OCI-LY7 (cell line): ENCODE results near the gene DYRK2. TPM values are rescaled to one million over a fixed set of nuclear protein-coding genes. Genes with fewer than 3 reads are reported as not detected.
A peak's percentile ranks its signal among the peaks of the same experiment; 100 is the strongest.

Experiments used
- BruUV-seq: library from RNA; stranded (reverse); fragments of 400-500 nt; replicated peaks from 2 replicates; lab custom pipeline; 2021; lab: Mats Ljungman, UMichigan
- CTCF ChIA-PET: fragments of 300-600 bp; sonication (Branson Sonifier 250); formaldehyde crosslinking; loops from one replicate; lab custom pipeline; 2022; ENCODE audit warnings: antibody characterized with exemption; ENCODE audit not compliant: unreplicated experiment; lab: Charles Lee
- POLR2A ChIA-PET: fragments of 300-600 bp; sonication (Branson Sonifier 250); formaldehyde crosslinking; loops from one replicate; lab custom pipeline; 2022; ENCODE audit warnings: antibody characterized with exemption; lab: Charles Lee
- DNase-seq: peaks from one replicate; pipeline ENCODE4 v3.0.0-alpha.2; 2015; ENCODE audit warnings: low spot score
- H2AFZ ChIP-seq: fragments of 200-600 bp; sonication (generic), shearing (Covaris generic); 2 replicates; pipeline ENCODE4 v1.6.1; 2014; ENCODE audit warnings: mild to moderate bottlenecking, antibody characterized with exemption, low read length, moderate library complexity
- H3K27ac ChIP-seq: fragments of 200-600 bp; sonication (generic); 2 replicates; pipeline ENCODE4 v1.5.1; 2014; ENCODE audit warnings: mixed run types, low read depth, mild to moderate bottlenecking, moderate library complexity, low read length, inconsistent platforms; ENCODE audit not compliant: poor library complexity, severe bottlenecking
- H3K36me3 ChIP-seq: fragments of 200-600 bp; sonication (generic); 2 replicates; pipeline ENCODE4 v1.6.1; 2014; ENCODE audit warnings: mild to moderate bottlenecking, antibody characterized with exemption, low read length, moderate library complexity, mixed read lengths; ENCODE audit not compliant: insufficient read depth
- H3K4me1 ChIP-seq: fragments of 200-600 bp; sonication (generic); 2 replicates; pipeline ENCODE4 v1.5.1; 2014; ENCODE audit warnings: mild to moderate bottlenecking, low read length; ENCODE audit not compliant: insufficient read depth, poor library complexity, severe bottlenecking
- H3K4me2 ChIP-seq: fragments of 200-600 bp; sonication (generic); 2 replicates; pipeline ENCODE4 v1.6.1; 2014; ENCODE audit warnings: mild to moderate bottlenecking, low read length
- H3K4me3 ChIP-seq: fragments of 200-600 bp; sonication (generic); 2 replicates; pipeline ENCODE4 v1.5.1; 2014; ENCODE audit warnings: mild to moderate bottlenecking, low read depth, low read length; ENCODE audit not compliant: poor library complexity, severe bottlenecking
- H3K79me2 ChIP-seq: fragments of 200-600 bp; sonication (generic); 2 replicates; pipeline ENCODE4 v1.6.1; 2016; ENCODE audit warnings: low read depth, mild to moderate bottlenecking, low read length, moderate library complexity, mixed read lengths; ENCODE audit not compliant: insufficient read depth
- H3K9me2 ChIP-seq: fragments of 200-600 bp; sonication (generic); 2 replicates; pipeline ENCODE4 v1.6.1; 2016; ENCODE audit warnings: mild to moderate bottlenecking, low read length, mixed read lengths; ENCODE audit not compliant: insufficient read depth
- H3K9me3 ChIP-seq: fragments of 200-600 bp; sonication (generic); 2 replicates; pipeline ENCODE4 v1.6.1; 2014; ENCODE audit warnings: mild to moderate bottlenecking, mixed run types, low read length, mixed read lengths
- H4K20me1 ChIP-seq: fragments of 200-600 bp; sonication (generic); 2 replicates; pipeline ENCODE4 v1.6.1; 2014; ENCODE audit warnings: mild to moderate bottlenecking, antibody characterized with exemption, low read length, moderate library complexity, mixed read lengths; ENCODE audit not compliant: insufficient read depth
- CTCF ChIP-seq: fragments of 200-600 bp; sonication (generic); conservative IDR thresholded peaks from 2 replicates; pipeline ENCODE4 v1.5.1; 2014; ENCODE audit warnings: mild to moderate bottlenecking, antibody characterized with exemption, low read length, moderate library complexity, mixed read lengths
- EZH2phosphoT487 ChIP-seq: fragments of 200-600 bp; sonication (generic); IDR thresholded peaks from 2 replicates; pipeline ENCODE4 v1.6.1; 2018; ENCODE audit warnings: low read depth, borderline replicate concordance, mild to moderate bottlenecking, mixed run types, antibody characterized with exemption, low read length, moderate library complexity, mixed read lengths
- intact Hi-C: fragments of 100-400 bp; cut with micrococcal nuclease; formaldehyde crosslinking; loops from one replicate; pipeline ENCODE4 v1.10.0; 2022; ENCODE audit not compliant: unreplicated experiment
- total RNA-seq, 2 experiments: library from RNA; depleted of rRNA in 1 of 2; stranded (reverse); fragments of >200 nt in 1 of 2; shearing (Covaris generic) in 1 of 2; gene quantifications; 2 replicates each; pipeline ENCODE4 v1.2.3, GENCODE V29; 2014 to 2022

Gene DYRK2
- total RNA-seq, 2 experiments from 2014 or later, result 30.6 to 32.3 TPM

GRCh38 chr12:67625004-67625403, 23.5 kb upstream of the DYRK2 start:
- no TSS peak for BruUV-seq
- POLR2A ChIA-PET, result no interaction called here
- no peak overlapping the region for H3K4me3 ChIP-seq
- no peak overlapping the region for H3K27ac ChIP-seq
- H3K79me2 ChIP-seq, result no peaks in the 10 kb centered on the region
- peaks cover 3% of the 10 kb centered on the region for H3K4me1 ChIP-seq
- no peaks in the 10 kb centered on the region for H3K9me3 ChIP-seq
- intact Hi-C loops, result no loop called here
- H3K9me2 ChIP-seq, result no peaks in the 10 kb centered on the region
- no peaks in the 10 kb centered on the region for H4K20me1 ChIP-seq
- no peak for DNase-seq
- TF ChIP-seq CTCF (no peak), EZH2phosphoT487 (no peak)
- CTCF ChIA-PET, result no interaction called here
- H3K4me2 ChIP-seq, result no peak overlapping the region
- H3K36me3 ChIP-seq, result no peaks in the 10 kb centered on the region
- H2AFZ ChIP-seq, result no peak overlapping the region

- Histone ChIP-seq H3K36me3 (no peaks in the 10 kb centered on the region), H3K79me2 (no peaks in the 10 kb centered on the region), H3K27ac (no peak overlapping the region), H3K9me2 (no peaks in the 10 kb centered on the region), H4K20me1 (no peaks in the 10 kb centered on the region), H2AFZ (no peak overlapping the region), H3K4me1 (peaks cover 15% of the 10 kb centered on the region), H3K4me2 (no peak overlapping the region), H3K9me3 (no peaks in the 10 kb centered on the region), H3K4me3 (no peak overlapping the region)
- CTCF ChIA-PET, result no interaction called here
- BruUV-seq, result no TSS peak
- no peak for DNase-seq
- intact Hi-C loops, result no loop called here
- POLR2A ChIA-PET, result no interaction called here
- TF ChIP-seq CTCF (no peak), EZH2phosphoT487 (no peak)
Observed at GRCh38 chr12:67626156-67626555, 22.4 kb upstream of the DYRK2 start.

GRCh38 chr12:67630373-67631088, 18.0 kb upstream of the DYRK2 start:
- Histone ChIP-seq H3K4me2 (peak overlapping the region; percentile 63), H4K20me1 (no peaks in the 10 kb centered on the region), H3K36me3 (no peaks in the 10 kb centered on the region), H3K9me2 (no peaks in the 10 kb centered on the region), H3K9me3 (no peaks in the 10 kb centered on the region), H2AFZ (peak overlapping the region; percentile 95), H3K27ac (peak overlapping the region; percentile 64), H3K79me2 (no peaks in the 10 kb centered on the region), H3K4me3 (peak overlapping the region; percentile 16), H3K4me1 (peaks cover 24% of the 10 kb centered on the region)
- 0 out of 2 replicates have a peak, but pooled peaks have one; percentile 38 for TF ChIP-seq CTCF
- TF ChIP-seq EZH2phosphoT487, result no peak
- peak; percentile 90 for DNase-seq
- intact Hi-C loops, result no loop called here
- CTCF ChIA-PET, result interaction anchor here (0.5 kb wide), 1 partner anchor 362 kb away, joined by 3 read pairs; no protein-coding TSS in a partner anchor
- BruUV-seq, result no TSS peak
- POLR2A ChIA-PET, result interaction anchor here (0.7 to 1.6 kb wide), 8 partner anchors 9 to 361 kb away, joined by 3 to 6 read pairs (median 3); partner anchors contain the start of gene CAND1
